ENCODE measurements around the gene CDH23. TPM values are rescaled to one million over a fixed set of nuclear protein-coding genes. Genes with fewer than 3 reads are reported as not detected.

The CDH23 gene
- polyA plus RNA-seq, 1 experiment = 0.01 TPM

DNA sequence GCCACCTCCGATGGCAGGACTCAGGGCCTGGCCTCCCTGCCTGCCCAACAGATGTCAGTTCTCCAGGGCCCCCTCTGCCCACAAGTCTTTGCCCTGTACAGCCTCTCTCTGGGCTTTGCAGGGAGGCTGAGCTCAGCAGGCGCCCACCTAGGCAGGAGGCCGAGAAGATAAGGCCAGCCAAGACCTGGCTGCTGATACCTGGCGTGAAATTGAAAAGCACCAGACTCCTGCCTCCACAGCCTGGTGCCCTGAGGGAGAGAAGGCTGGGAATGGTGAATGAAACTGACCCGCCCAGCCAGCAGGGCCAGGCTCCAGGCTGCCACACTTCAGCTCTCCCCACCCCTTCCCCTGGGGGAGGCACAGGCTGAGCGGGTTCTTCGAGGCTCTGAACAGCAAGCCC lies 145.8 kb downstream of the CDH23 start:
- H3K27me3 ChIP-seq (ENCODE audit: control insufficient read depth, insufficient read depth, low read length) = peaks cover 55% of the 10 kb centered on the region
- CTCF ChIA-PET = no interaction called here
- H3K4me3 ChIP-seq (ENCODE audit: low read depth, low read length) = no peak overlapping the region
- H3K27ac ChIP-seq (ENCODE audit: low read depth, low read length) = no peak overlapping the region
- TF ChIP-seq CTCF (IDR thresholded peaks at IDR 0.05; ENCODE audit: low read depth, low read length) = no peak
- POLR2A ChIA-PET = no interaction called here
- DNase-seq (ENCODE audit: low read depth, low spot score) = no peak
- no peaks in the 10 kb centered on the region for H3K9me3 ChIP-seq (ENCODE audit: control insufficient read depth, insufficient read depth, low read length)

GRCh38 chr10:71543608-71544170 lies 147.0 kb downstream of the CDH23 start:
- DNase-seq (ENCODE audit: low read depth, low spot score) = no peak
- no peaks in the 10 kb centered on the region; the same call in 1 of the 2 replicates for H3K9me3 ChIP-seq (ENCODE audit: control insufficient read depth, insufficient read depth, low read length)
- H3K4me3 ChIP-seq (ENCODE audit: low read depth, low read length) = no peak overlapping the region
- peaks cover 51% of the 10 kb centered on the region for H3K27me3 ChIP-seq (ENCODE audit: control insufficient read depth, insufficient read depth, low read length)
- TF ChIP-seq CTCF (IDR thresholded peaks at IDR 0.05; ENCODE audit: low read depth, low read length) = no peak
- H3K27ac ChIP-seq (ENCODE audit: low read depth, low read length) = no peak overlapping the region
- ChIA-PET POLR2A (no interaction called here), CTCF (no interaction called here)

- H3K9me3 ChIP-seq (ENCODE audit: control insufficient read depth, insufficient read depth, low read length) = no peaks in the 10 kb centered on the region; the same call in 1 of the 2 replicates
- CTCF ChIA-PET = no interaction called here
- H3K27ac ChIP-seq (ENCODE audit: low read depth, low read length) = no peak overlapping the region
- peaks cover 49% of the 10 kb centered on the region for H3K27me3 ChIP-seq (ENCODE audit: control insufficient read depth, insufficient read depth, low read length)
- POLR2A ChIA-PET = no interaction called here
- H3K4me3 ChIP-seq (ENCODE audit: low read depth, low read length) = no peak overlapping the region
- no peak for TF ChIP-seq CTCF (IDR thresholded peaks at IDR 0.05; ENCODE audit: low read depth, low read length)
- no peak for DNase-seq (ENCODE audit: low read depth, low spot score)
These were observed 148.3 kb downstream of the CDH23 start for GRCh38 chr10:71545001-71545400.

GRCh38 chr10:71546220-71546619 lies 149.5 kb downstream of the CDH23 start:
- no peak for DNase-seq (ENCODE audit: low read depth, low spot score)
- POLR2A ChIA-PET = no interaction called here
- CTCF ChIA-PET = no interaction called here

DNA sequence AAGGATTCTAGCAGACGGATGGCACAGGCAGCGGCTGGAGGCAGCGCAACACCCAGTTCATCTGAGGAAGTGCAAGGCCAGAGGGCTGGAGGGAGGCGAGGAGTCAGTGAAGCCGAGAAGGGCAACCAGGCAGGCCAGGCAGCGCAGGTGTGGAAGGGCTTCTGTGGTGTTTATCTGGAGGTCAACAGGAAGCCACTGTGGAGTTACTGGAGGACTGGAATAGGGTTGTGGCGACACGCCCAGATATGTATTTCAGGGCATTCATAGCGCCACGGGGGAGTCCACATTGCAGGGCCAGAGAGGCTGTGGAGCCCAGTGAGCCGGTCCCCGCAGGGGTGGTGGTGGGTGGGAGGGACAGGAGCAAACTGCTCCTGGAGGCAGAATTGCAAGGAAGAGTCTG lies 150.6 kb downstream of the CDH23 start:
- ChIA-PET CTCF (no interaction called here), POLR2A (interaction anchor here (0.7 kb wide), 1 partner anchor 170 kb away, joined by 3 read pairs; no protein-coding TSS in a partner anchor)
- no peaks in the 10 kb centered on the region; the same call in 1 of the 2 replicates for H3K9me3 ChIP-seq (ENCODE audit: control insufficient read depth, insufficient read depth, low read length)
- H3K27ac ChIP-seq (ENCODE audit: low read depth, low read length) = no peak overlapping the region
- H3K27me3 ChIP-seq (ENCODE audit: control insufficient read depth, insufficient read depth, low read length) = peaks cover 55% of the 10 kb centered on the region
- H3K4me3 ChIP-seq (ENCODE audit: low read depth, low read length) = no peak overlapping the region
- no peak for TF ChIP-seq CTCF (IDR thresholded peaks at IDR 0.05; ENCODE audit: low read depth, low read length)
- no peak for DNase-seq (ENCODE audit: low read depth, low spot score)

More at GRCh38 chr10:71546220-71546619, 149.5 kb downstream of the CDH23 start:
- TF ChIP-seq CTCF (IDR thresholded peaks at IDR 0.05; ENCODE audit: low read depth, low read length) = no peak
- peaks cover 50% of the 10 kb centered on the region for H3K27me3 ChIP-seq (ENCODE audit: control insufficient read depth, insufficient read depth, low read length)
- no peak overlapping the region for H3K4me3 ChIP-seq (ENCODE audit: low read depth, low read length)
- no peak overlapping the region for H3K27ac ChIP-seq (ENCODE audit: low read depth, low read length)
- no peaks in the 10 kb centered on the region; the same call in 1 of the 2 replicates for H3K9me3 ChIP-seq (ENCODE audit: control insufficient read depth, insufficient read depth, low read length)
